Bronchial epithelial cell (primary cell): Measurements from ENCODE around the gene SOX18. TPM values are rescaled to one million over a fixed set of nuclear protein-coding genes. Genes with fewer than 3 reads are reported as not detected.

Experiments used
- DNase-seq: peaks from one replicate; pipeline ENCODE4 v3.0.0-alpha.2; 2010; ENCODE audit warnings: low read depth
- FAIRE-seq: peaks from 2 replicates; lab custom pipeline; 2011; peaks lifted over from hg19 to GRCh38; lab: Jason Lieb, UNC
- H3K27me3 ChIP-seq: 2 replicates; pipeline ENCODE4 v1.5.1; 2011; ENCODE audit warnings: low read length; ENCODE audit not compliant: control insufficient read depth, insufficient read depth
- H3K36me3 ChIP-seq: 2 replicates; pipeline ENCODE4 v1.5.1; 2011; ENCODE audit warnings: low read length; ENCODE audit not compliant: control insufficient read depth, insufficient read depth
- H3K4me3 ChIP-seq: 2 replicates; pipeline ENCODE4 v1.5.1; 2011; ENCODE audit warnings: mild to moderate bottlenecking, low read depth, low read length, control low read depth
- total RNA-seq: library from RNA; depleted of rRNA; stranded (reverse); fragments of >200 nt; gene quantifications from 2 replicates; pipeline ENCODE4 v1.2.1, GENCODE V29; 2014
- TF ChIP-seq, protein P1 (sequence below): IDR thresholded peaks from 2 replicates; pipeline ENCODE4 v1.5.1; 2011; ENCODE audit warnings: mild to moderate bottlenecking, moderate library complexity, low read length, control low read depth, inconsistent platforms; ENCODE audit not compliant: insufficient read depth, severe bottlenecking

Gene SOX18
- total RNA-seq, 1 donor from 2014 or later, result not detected

DNA sequence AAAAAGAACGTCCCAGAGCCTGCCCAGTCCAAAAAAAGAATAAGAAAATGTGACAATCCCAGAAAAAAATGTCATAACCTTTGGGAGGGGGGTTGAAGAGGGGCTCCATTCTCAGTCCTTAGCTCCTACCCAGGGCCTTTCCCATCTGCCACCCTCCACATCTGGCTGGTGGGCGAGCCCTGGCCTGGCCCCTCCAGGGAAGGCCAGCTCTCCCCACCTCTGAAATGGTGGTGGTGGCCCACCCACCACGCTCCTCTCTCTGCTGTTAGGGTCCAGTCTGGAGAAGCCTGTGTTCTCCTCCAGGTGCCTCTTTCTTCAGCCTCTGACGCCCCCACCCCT, 29.5 kb upstream of the SOX18 start:
- FAIRE-seq, result no peak
- peak overlapping the region; percentile 64 for H3K4me3 ChIP-seq
- no peak for DNase-seq
- peaks cover 4% of the 10 kb centered on the region for H3K27me3 ChIP-seq
- TF ChIP-seq, protein P1, sequence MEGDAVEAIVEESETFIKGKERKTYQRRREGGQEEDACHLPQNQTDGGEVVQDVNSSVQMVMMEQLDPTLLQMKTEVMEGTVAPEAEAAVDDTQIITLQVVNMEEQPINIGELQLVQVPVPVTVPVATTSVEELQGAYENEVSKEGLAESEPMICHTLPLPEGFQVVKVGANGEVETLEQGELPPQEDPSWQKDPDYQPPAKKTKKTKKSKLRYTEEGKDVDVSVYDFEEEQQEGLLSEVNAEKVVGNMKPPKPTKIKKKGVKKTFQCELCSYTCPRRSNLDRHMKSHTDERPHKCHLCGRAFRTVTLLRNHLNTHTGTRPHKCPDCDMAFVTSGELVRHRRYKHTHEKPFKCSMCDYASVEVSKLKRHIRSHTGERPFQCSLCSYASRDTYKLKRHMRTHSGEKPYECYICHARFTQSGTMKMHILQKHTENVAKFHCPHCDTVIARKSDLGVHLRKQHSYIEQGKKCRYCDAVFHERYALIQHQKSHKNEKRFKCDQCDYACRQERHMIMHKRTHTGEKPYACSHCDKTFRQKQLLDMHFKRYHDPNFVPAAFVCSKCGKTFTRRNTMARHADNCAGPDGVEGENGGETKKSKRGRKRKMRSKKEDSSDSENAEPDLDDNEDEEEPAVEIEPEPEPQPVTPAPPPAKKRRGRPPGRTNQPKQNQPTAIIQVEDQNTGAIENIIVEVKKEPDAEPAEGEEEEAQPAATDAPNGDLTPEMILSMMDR, result no peak
- H3K36me3 ChIP-seq, result peaks cover 4% of the 10 kb centered on the region

DNA sequence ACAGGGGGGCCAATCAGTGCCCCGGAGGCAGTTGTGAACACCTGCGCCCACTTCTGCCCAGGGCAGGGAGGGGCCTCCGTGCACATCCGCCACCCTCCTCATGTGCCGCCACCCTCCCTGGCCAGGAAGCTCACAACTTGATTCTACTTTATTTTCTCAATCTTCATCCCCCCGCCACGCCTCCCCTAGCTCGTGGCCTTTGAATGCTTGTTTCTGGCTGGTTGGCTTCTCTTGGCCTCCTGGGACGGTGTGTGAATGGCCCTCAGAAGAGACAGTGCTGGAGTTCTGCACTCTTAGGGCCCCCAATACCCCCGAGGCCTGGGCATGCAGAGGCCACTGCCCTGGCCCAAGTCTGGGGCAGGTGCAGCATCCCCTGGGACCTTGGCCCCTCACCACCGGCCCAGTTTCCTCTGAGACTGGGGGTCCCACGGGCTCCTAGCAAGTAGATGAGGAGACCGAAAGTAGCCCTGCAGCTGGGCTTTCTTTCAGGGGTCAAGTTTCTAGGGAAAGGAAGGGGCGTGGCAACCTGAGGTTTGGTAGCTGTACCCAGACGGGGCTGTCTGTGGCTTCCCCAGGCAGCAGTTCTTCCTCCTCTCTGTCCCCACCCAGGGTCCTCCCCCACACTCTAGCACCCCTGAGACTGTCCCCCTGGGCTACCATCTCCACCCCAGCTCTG, 28.6 kb upstream of the SOX18 start:
- TF ChIP-seq, protein P1, result no peak
- DNase-seq (no peak), FAIRE-seq (no peak)
- Histone ChIP-seq H3K36me3 (peaks cover 4% of the 10 kb centered on the region), H3K4me3 (no peak overlapping the region), H3K27me3 (peaks cover 3% of the 10 kb centered on the region)

DNA sequence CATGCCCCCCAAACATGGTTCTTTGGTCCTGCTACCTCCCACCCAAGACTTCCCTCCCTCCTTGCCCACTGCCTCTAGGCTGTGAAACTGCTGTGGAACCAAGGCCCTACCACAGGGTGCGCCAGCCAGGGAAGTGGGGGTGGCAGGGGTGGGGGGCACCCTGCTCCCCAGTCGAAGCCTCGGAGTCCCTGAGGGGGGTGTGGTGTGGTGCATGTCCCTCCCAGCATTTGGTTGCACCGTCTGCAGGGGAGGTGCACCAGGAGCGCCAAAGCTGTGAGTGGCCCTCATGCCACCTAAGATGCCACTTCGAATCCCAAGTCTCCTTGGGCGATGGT, 28.1 kb upstream of the SOX18 start:
- DNase-seq, result no peak
- FAIRE-seq, result peak; percentile 58
- H3K4me3 ChIP-seq, result no peak overlapping the region
- H3K36me3 ChIP-seq, result peaks cover 4% of the 10 kb centered on the region
- peaks cover 2% of the 10 kb centered on the region for H3K27me3 ChIP-seq
- TF ChIP-seq, protein P1, result no peak

DNA sequence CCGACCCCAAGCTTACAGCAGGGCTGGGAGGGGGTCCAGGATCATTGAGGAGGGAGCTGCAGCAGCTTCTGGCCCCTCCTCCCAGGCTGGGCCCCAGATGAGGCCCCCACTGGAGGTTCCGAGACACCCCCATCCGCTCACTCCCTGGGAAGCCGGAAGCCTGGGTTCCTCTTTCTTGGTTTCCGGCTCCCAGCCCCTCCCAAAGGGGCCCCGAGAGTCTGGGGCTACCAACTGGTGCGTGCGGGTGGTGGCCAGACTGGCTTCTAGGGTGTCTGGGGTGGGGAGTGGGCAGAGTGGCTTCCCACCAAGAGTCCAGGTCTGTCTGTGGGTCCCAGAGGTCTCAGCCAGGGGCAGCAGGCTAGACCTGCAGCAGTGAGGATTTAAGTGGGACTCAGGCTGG, 27.7 kb upstream of the SOX18 start:
- Histone ChIP-seq H3K36me3 (peaks cover 5% of the 10 kb centered on the region), H3K4me3 (no peak overlapping the region), H3K27me3 (no peaks in the 10 kb centered on the region)
- DNase-seq (no peak), FAIRE-seq (no peak)
- TF ChIP-seq, protein P1, result no peak

DNA sequence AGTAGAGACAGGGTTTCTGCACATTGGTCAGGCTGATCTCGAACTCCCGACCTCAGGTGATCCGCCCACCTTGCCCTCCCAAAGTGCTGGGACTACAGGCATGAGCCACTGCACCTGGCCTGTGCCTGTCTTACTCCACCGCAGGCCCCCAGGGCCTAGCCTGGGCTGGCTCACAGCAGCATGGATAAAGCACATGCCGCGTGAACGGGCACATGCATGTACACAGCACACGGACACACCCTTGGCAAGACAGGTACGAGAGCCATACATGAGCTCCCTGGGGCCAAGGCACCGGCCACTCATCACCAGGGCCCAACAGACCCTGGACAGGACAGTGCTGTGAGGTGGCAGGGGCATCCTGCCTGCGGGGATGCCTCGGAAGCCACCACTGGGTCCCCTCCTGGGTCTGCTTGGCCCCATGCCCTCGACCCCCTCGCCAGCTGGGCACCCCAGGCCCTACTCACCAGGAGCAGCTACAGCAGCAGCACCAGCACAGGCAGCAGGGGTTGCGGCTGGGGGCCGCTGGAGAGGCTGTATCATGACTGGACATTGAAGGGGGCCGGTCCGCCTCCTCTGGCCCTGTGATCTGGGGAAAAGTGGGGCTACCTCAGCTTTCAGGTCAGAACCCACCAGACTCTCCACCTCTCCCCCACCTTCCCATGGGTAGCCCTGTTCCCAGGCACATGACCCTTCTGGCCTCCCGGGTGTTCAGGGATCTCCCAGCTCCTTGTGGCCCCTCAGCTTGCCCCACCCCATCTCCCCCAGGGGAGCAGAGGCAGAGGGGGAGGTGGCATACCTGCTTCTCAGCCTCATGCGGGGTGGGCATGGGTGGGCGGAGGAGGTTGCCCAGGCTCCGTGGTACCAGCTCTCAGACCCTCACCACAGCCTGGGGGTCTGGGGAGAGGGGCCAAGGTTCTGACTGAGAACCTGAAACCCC, 26.9 kb upstream of the SOX18 start:
- Histone ChIP-seq H3K36me3 (peaks cover 5% of the 10 kb centered on the region), H3K4me3 (no peak overlapping the region)

More for the DNA sequence above, 26.9 kb upstream of the SOX18 start:
- FAIRE-seq (no peak), DNase-seq (no peak)
- H3K27me3 ChIP-seq, result no peaks in the 10 kb centered on the region
- TF ChIP-seq, protein P1, result no peak
